Mesendoderm (in vitro differentiated cells): ENCODE data around the gene FREM2.

Experiments
- DNase-seq: peaks from one replicate; pipeline ENCODE4 v3.0.0; 2013
- H2AK5ac ChIP-seq: 2 replicates; pipeline ENCODE4 v1.6.1; 2013; ENCODE audit warnings: low read length, inconsistent platforms
- H2BK120ac ChIP-seq: 2 replicates; pipeline ENCODE4 v1.6.1; 2013; ENCODE audit warnings: low read depth, mild to moderate bottlenecking, low read length, moderate library complexity, mixed read lengths
- H2BK15ac ChIP-seq: replicated peaks from 2 replicates; pipeline ENCODE4 v1.6.1; 2013; ENCODE audit warnings: low read depth, mild to moderate bottlenecking, moderate library complexity
- H2BK5ac ChIP-seq: 2 replicates; pipeline ENCODE4 v1.6.1; 2013; ENCODE audit warnings: low read length, inconsistent platforms
- H3K18ac ChIP-seq: 2 replicates; pipeline ENCODE4 v1.6.1; 2013; ENCODE audit warnings: mild to moderate bottlenecking, low read length, mixed read lengths
- H3K23ac ChIP-seq: one replicate; pipeline ENCODE4 v1.6.1; 2013; ENCODE audit warnings: low read length
- H3K27ac ChIP-seq: 2 replicates; pipeline ENCODE4 v1.5.1; 2013; ENCODE audit warnings: low read depth, mild to moderate bottlenecking, inconsistent platforms, low read length, moderate library complexity
- H3K27me3 ChIP-seq: 2 replicates; pipeline ENCODE4 v1.6.1; 2013; ENCODE audit warnings: low read length, control low read depth, mild to moderate bottlenecking, inconsistent platforms; ENCODE audit not compliant: insufficient read depth, poor library complexity
- H3K36me3 ChIP-seq: 2 replicates; pipeline ENCODE4 v1.6.1; 2013; ENCODE audit warnings: low read length, inconsistent platforms; ENCODE audit not compliant: control insufficient read depth, insufficient read depth
- H3K4ac ChIP-seq: one replicate; pipeline ENCODE4 v1.6.1; 2013; ENCODE audit warnings: low read depth, mild to moderate bottlenecking, low read length, moderate library complexity
- H3K4me1 ChIP-seq: 2 replicates; pipeline ENCODE4 v1.6.1; 2013; ENCODE audit warnings: low read depth, low read length, inconsistent platforms; ENCODE audit not compliant: control insufficient read depth
- H3K4me2 ChIP-seq: 2 replicates; pipeline ENCODE4 v1.6.1; 2013; ENCODE audit warnings: low read length
- H3K4me3 ChIP-seq: 2 replicates; pipeline ENCODE4 v1.5.1; 2013; ENCODE audit warnings: mild to moderate bottlenecking, low read length
- H3K56ac ChIP-seq: one replicate; pipeline ENCODE4 v1.6.1; 2013; ENCODE audit warnings: low read length
- H3K79me1 ChIP-seq: 2 replicates; pipeline ENCODE4 v1.6.1; 2013; ENCODE audit warnings: low read length, inconsistent platforms
- H3K79me2 ChIP-seq: 2 replicates; pipeline ENCODE4 v1.6.1; 2013; ENCODE audit warnings: mild to moderate bottlenecking, low read length; ENCODE audit not compliant: control insufficient read depth, insufficient read depth
- H3K9ac ChIP-seq: 2 replicates; pipeline ENCODE4 v1.6.1; 2013; ENCODE audit warnings: low read length, inconsistent platforms
- H4K5ac ChIP-seq: one replicate; pipeline ENCODE4 v1.6.1; 2013; ENCODE audit warnings: low read length
- H4K8ac ChIP-seq: one replicate; pipeline ENCODE4 v1.6.1; 2013; ENCODE audit warnings: low read depth, mild to moderate bottlenecking, control low read depth, low read length, moderate library complexity
- WGBS: extraction: QIAGEN DNeasy Blood & Tissue Kit; methylation state at CpG from one replicate; pipeline ENCODE4 v1.1.7; 2013; ENCODE audit warnings: low lambda C conversion rate, missing lambda C conversion rate; ENCODE audit not compliant: insufficient coverage; ENCODE audit errors: extremely low coverage; 5-methylcytosine and 5-hydroxymethylcytosine counted together

The FREM2 gene

DNA sequence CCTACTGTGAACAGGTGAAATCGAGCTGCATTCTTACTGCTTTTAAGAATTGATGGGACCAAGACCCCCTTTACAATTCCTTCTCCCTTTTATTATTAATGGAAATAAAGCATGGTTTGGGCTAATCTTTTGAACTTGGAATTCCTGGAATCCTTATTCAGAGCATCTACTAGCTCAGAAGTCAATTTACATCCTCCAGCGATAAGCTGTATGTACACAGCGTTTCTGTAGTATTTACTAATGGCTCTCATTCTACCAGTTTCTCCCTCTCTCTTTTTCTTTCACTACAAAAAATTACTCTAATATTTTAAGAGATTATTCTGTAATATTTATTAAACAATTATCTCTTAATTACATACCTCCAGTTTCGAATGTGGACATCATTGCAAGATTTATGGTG lies 31.5 kb downstream of the FREM2 start:
- no CpG with 5 or more reads among the region's 4 CpGs for WGBS
- Histone ChIP-seq H2BK15ac (no peak overlapping the region), H2AK5ac (no peak overlapping the region), H3K79me1 (no peaks in the 10 kb centered on the region), H3K23ac (no peak overlapping the region), H3K27ac (no peak overlapping the region), H3K4me2 (no peak overlapping the region), H3K9ac (no peak overlapping the region), H3K79me2 (no peaks in the 10 kb centered on the region), H3K4me3 (no peak overlapping the region), H4K8ac (no peak overlapping the region), H2BK120ac (no peak overlapping the region), H4K5ac (no peak overlapping the region), H3K56ac (no peak overlapping the region), H3K4ac (no peak overlapping the region), H3K18ac (no peak overlapping the region), H2BK5ac (no peak overlapping the region), H3K4me1 (no peaks in the 10 kb centered on the region), H3K27me3 (no peaks in the 10 kb centered on the region), H3K36me3 (no peaks in the 10 kb centered on the region)
- DNase-seq: no peak

- H2BK120ac ChIP-seq: no peak overlapping the region
- H3K79me1 ChIP-seq: no peaks in the 10 kb centered on the region
- no peak overlapping the region for H3K56ac ChIP-seq
- H2BK15ac ChIP-seq: no peak overlapping the region
- no peak overlapping the region for H2AK5ac ChIP-seq
- H3K4me2 ChIP-seq: no peak overlapping the region
- no peak overlapping the region for H3K9ac ChIP-seq
- no peak overlapping the region for H3K23ac ChIP-seq
- no peaks in the 10 kb centered on the region for H3K36me3 ChIP-seq
- H4K5ac ChIP-seq: no peak overlapping the region
- no peaks in the 10 kb centered on the region for H3K4me1 ChIP-seq
- H3K27me3 ChIP-seq: no peaks in the 10 kb centered on the region
- no peak overlapping the region for H3K18ac ChIP-seq
- H3K4ac ChIP-seq: no peak overlapping the region
- H3K79me2 ChIP-seq: no peaks in the 10 kb centered on the region
- H2BK5ac ChIP-seq: no peak overlapping the region
- no peak overlapping the region for H4K8ac ChIP-seq
- no peak overlapping the region for H3K27ac ChIP-seq
- no CpG with 5 or more reads among the region's 4 CpGs for WGBS
- H3K4me3 ChIP-seq: no peak overlapping the region
- no peak for DNase-seq
Observed at GRCh38 chr13:38730332-38730731, 43.5 kb downstream of the FREM2 start.

- H3K79me1 ChIP-seq: no peaks in the 10 kb centered on the region
- no peak overlapping the region for H3K4ac ChIP-seq
- no peak overlapping the region for H3K56ac ChIP-seq
- no peak overlapping the region for H3K9ac ChIP-seq
- no peak overlapping the region for H4K8ac ChIP-seq
- no peak overlapping the region for H4K5ac ChIP-seq
- no peak overlapping the region for H3K18ac ChIP-seq
- H3K36me3 ChIP-seq: no peaks in the 10 kb centered on the region
- H2AK5ac ChIP-seq: no peak overlapping the region
- H3K23ac ChIP-seq: no peak overlapping the region
- no peak overlapping the region for H2BK15ac ChIP-seq
- H3K27me3 ChIP-seq: no peaks in the 10 kb centered on the region
- H3K4me3 ChIP-seq: no peak overlapping the region
- no CpG with 5 or more reads among the region's 1 CpG for WGBS
- H3K4me2 ChIP-seq: no peak overlapping the region
- H2BK5ac ChIP-seq: no peak overlapping the region
- no peak for DNase-seq
- peaks cover 3% of the 10 kb centered on the region for H3K4me1 ChIP-seq
- H3K27ac ChIP-seq: no peak overlapping the region
- no peak overlapping the region for H2BK120ac ChIP-seq
- no peaks in the 10 kb centered on the region for H3K79me2 ChIP-seq
Observed at GRCh38 chr13:38733146-38733545, 46.3 kb downstream of the FREM2 start.

GRCh38 chr13:38735665-38736440 lies 49.0 kb downstream of the FREM2 start:
- H3K4me3 ChIP-seq: no peak overlapping the region
- H2BK5ac ChIP-seq: no peak overlapping the region
- no peak overlapping the region for H3K18ac ChIP-seq
- H3K4me1 ChIP-seq: peaks cover 3% of the 10 kb centered on the region
- H3K27me3 ChIP-seq: no peaks in the 10 kb centered on the region
- no peak overlapping the region for H4K5ac ChIP-seq
- H2BK15ac ChIP-seq: no peak overlapping the region
- H4K8ac ChIP-seq: no peak overlapping the region
- H3K27ac ChIP-seq: no peak overlapping the region
- DNase-seq: peak; percentile 77
- no peaks in the 10 kb centered on the region for H3K79me2 ChIP-seq
- no peak overlapping the region for H2BK120ac ChIP-seq
- H2AK5ac ChIP-seq: no peak overlapping the region
- H3K36me3 ChIP-seq: no peaks in the 10 kb centered on the region
- H3K4me2 ChIP-seq: no peak overlapping the region
- no CpG with 5 or more reads among the region's 6 CpGs for WGBS
- H3K79me1 ChIP-seq: no peaks in the 10 kb centered on the region
- no peak overlapping the region for H3K56ac ChIP-seq
- H3K4ac ChIP-seq: no peak overlapping the region
- H3K9ac ChIP-seq: no peak overlapping the region
- no peak overlapping the region for H3K23ac ChIP-seq

DNA sequence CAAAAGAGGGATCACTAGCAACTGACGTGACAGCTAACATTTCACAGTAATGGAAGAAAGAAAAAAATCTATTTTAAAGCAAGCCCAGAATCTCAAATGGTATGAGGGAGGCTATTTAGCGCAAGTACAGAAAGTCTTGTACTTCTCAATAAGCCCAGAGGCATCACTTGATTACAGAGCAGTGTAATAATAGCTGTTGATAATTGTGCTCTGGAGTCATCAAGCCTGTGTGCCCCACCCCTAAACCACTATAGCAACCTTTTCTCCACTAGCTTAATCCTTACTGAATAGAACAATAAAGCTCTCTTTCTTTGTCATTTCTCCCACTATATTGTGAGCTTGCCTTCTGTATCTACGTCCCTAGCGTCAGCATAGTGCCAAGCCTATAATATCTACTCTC lies 56.6 kb downstream of the FREM2 start:
- no peak overlapping the region for H2AK5ac ChIP-seq
- no CpG with 5 or more reads among the region's 4 CpGs for WGBS
- H2BK15ac ChIP-seq: no peak overlapping the region
- H3K56ac ChIP-seq: no peak overlapping the region
- no peak overlapping the region for H3K9ac ChIP-seq
- no peak overlapping the region for H3K4me3 ChIP-seq
- H3K4me2 ChIP-seq: no peak overlapping the region
- H3K4me1 ChIP-seq: no peaks in the 10 kb centered on the region
- H3K18ac ChIP-seq: no peak overlapping the region
- H3K27me3 ChIP-seq: no peaks in the 10 kb centered on the region
- H4K5ac ChIP-seq: no peak overlapping the region
- no peak overlapping the region for H3K23ac ChIP-seq
- DNase-seq: no peak
- H3K27ac ChIP-seq: no peak overlapping the region
- H3K79me1 ChIP-seq: no peaks in the 10 kb centered on the region
- no peak overlapping the region for H3K4ac ChIP-seq
- H4K8ac ChIP-seq: no peak overlapping the region
- H3K79me2 ChIP-seq: no peaks in the 10 kb centered on the region
- H3K36me3 ChIP-seq: no peaks in the 10 kb centered on the region
- no peak overlapping the region for H2BK5ac ChIP-seq
- no peak overlapping the region for H2BK120ac ChIP-seq

DNA sequence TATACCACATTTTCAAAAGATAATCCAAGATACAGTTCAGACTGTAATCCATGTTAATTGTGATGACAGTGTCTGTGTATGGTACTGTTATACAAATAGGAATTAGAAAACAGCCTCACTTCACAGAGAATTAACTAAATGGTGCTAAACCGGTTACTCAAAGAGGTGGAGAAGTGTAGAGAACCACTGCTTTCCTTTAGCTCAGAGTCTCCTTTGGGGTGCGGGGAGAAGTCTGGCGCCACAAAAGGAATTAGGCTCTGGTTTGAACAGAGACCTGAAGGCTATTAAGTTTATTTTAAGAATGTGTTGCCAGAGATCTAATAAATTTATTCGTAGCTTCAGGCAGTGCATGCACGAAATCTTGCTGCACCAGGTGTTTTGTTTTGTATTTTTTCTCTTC lies 65.8 kb downstream of the FREM2 start:
- Histone ChIP-seq H3K9ac (no peak overlapping the region), H2BK120ac (no peak overlapping the region), H2AK5ac (no peak overlapping the region), H3K56ac (no peak overlapping the region), H3K4me3 (no peak overlapping the region), H4K5ac (no peak overlapping the region), H3K4me1 (no peaks in the 10 kb centered on the region), H3K36me3 (no peaks in the 10 kb centered on the region), H2BK5ac (no peak overlapping the region), H3K79me2 (no peaks in the 10 kb centered on the region), H3K23ac (no peak overlapping the region), H3K79me1 (no peaks in the 10 kb centered on the region), H3K27ac (no peak overlapping the region), H3K4me2 (no peak overlapping the region), H3K18ac (no peak overlapping the region), H3K27me3 (no peaks in the 10 kb centered on the region), H2BK15ac (no peak overlapping the region), H4K8ac (no peak overlapping the region), H3K4ac (no peak overlapping the region)
- no peak for DNase-seq
- no CpG with 5 or more reads among the region's 5 CpGs for WGBS
